WTC11 (cell line): ENCODE measurements around the gene PKIG. TPM values are rescaled to one million over a fixed set of nuclear protein-coding genes. Genes with fewer than 3 reads are reported as not detected.

Experiments
- ATAC-seq: fragments of 200-7000 bp; cut with Tn5 transposase; 2 replicates; pipeline ENCODE4 v1.10.0; 2021; ENCODE audit warnings: mild to moderate bottlenecking, moderate library complexity
- CTCF ChIA-PET: fragments of 300-600 bp; sonication (Branson Sonifier 250); formaldehyde crosslinking; loops from one replicate; lab custom pipeline; 2021; ENCODE audit warnings: antibody characterized with exemption; lab: Charles Lee
- POLR2A ChIA-PET: fragments of 350-600 bp; sonication (Branson Sonifier 250); formaldehyde crosslinking; loops from one replicate; lab custom pipeline; 2021; ENCODE audit warnings: antibody characterized with exemption; lab: Charles Lee
- DNase-seq: peaks from one replicate; pipeline ENCODE4 v3.0.0; 2021; ENCODE audit warnings: low spot score
- H3K27ac Mint-ChIP-seq: 2 replicates; pipeline ENCODE4 v1.8.0; 2021; ENCODE audit warnings: mixed read lengths
- H3K27me3 Mint-ChIP-seq: 2 replicates; pipeline ENCODE4 v1.8.0; 2021; ENCODE audit warnings: low read depth, mild to moderate bottlenecking, moderate library complexity, mixed read lengths
- H3K36me3 Mint-ChIP-seq: 2 replicates; pipeline ENCODE4 v1.8.0; 2021; ENCODE audit warnings: mixed read lengths
- H3K4me1 Mint-ChIP-seq: 2 replicates; pipeline ENCODE4 v1.8.0; 2022; ENCODE audit warnings: mixed read lengths
- H3K4me3 Mint-ChIP-seq: 2 replicates; pipeline ENCODE4 v1.8.0; 2021; ENCODE audit warnings: mild to moderate bottlenecking, moderate library complexity, mixed read lengths
- H3K9me3 Mint-ChIP-seq: 2 replicates; pipeline ENCODE4 v1.8.0; 2021; ENCODE audit warnings: mixed read lengths
- CBFB ChIP-seq: sonication (generic); formaldehyde crosslinking; IDR thresholded peaks from 2 replicates; pipeline ENCODE4 v1.8.1; 2022; ENCODE audit warnings: mild to moderate bottlenecking, low read depth, missing genetic modification reagents
- ELF4 ChIP-seq: sonication (generic); formaldehyde crosslinking; IDR thresholded peaks from 2 replicates; pipeline ENCODE4 v1.8.1; 2022; ENCODE audit warnings: low read depth, mild to moderate bottlenecking, moderate library complexity, missing genetic modification reagents
- FOXK1 ChIP-seq: sonication (generic); formaldehyde crosslinking; IDR thresholded peaks from 2 replicates; pipeline ENCODE4 v1.8.0; 2022; ENCODE audit warnings: mild to moderate bottlenecking, moderate library complexity, missing genetic modification reagents
- MYBL2 ChIP-seq: sonication (generic); formaldehyde crosslinking; IDR thresholded peaks from 2 replicates; pipeline ENCODE4 v1.8.1; 2023; ENCODE audit warnings: mild to moderate bottlenecking, moderate library complexity, missing genetic modification reagents
- NFATC4 ChIP-seq: fragments of 250-450 bp; sonication (Bioruptor Pico); IDR thresholded peaks from 2 replicates; pipeline ENCODE4 v1.9.0; 2021; ENCODE audit warnings: mild to moderate bottlenecking
- NFE2L1 ChIP-seq: sonication (generic); formaldehyde crosslinking; IDR thresholded peaks from 2 replicates; pipeline ENCODE4 v1.8.1; 2023; ENCODE audit warnings: missing genetic modification reagents
- NFYB ChIP-seq: sonication (generic); formaldehyde crosslinking; conservative IDR thresholded peaks from 2 replicates; pipeline ENCODE4 v1.8.0; 2022; ENCODE audit warnings: low read depth, missing genetic modification reagents
- NR1H2 ChIP-seq: sonication (generic); formaldehyde crosslinking; IDR thresholded peaks from 2 replicates; pipeline ENCODE4 v1.9.0; 2021; ENCODE audit warnings: mild to moderate bottlenecking, moderate library complexity, missing genetic modification reagents
- PRRX2 ChIP-seq: fragments of 250-450 bp; sonication (Bioruptor Pico); IDR thresholded peaks from 2 replicates; pipeline ENCODE4 v1.8.0; 2021; ENCODE audit warnings: mild to moderate bottlenecking
- TEAD1 ChIP-seq: sonication (generic); formaldehyde crosslinking; IDR thresholded peaks from 2 replicates; pipeline ENCODE4 v1.8.0; 2022; ENCODE audit warnings: mild to moderate bottlenecking, missing genetic modification reagents
- TEAD4 ChIP-seq: sonication (generic); formaldehyde crosslinking; IDR thresholded peaks from 2 replicates; pipeline ENCODE4 v1.8.0; 2022; ENCODE audit warnings: mild to moderate bottlenecking, missing genetic modification reagents
- ZNF138 ChIP-seq: sonication (generic); formaldehyde crosslinking; conservative IDR thresholded peaks from 2 replicates; pipeline ENCODE4 v1.8.1; 2022; ENCODE audit warnings: mild to moderate bottlenecking, moderate library complexity, missing genetic modification reagents
- ZNF232 ChIP-seq: sonication (generic); formaldehyde crosslinking; IDR thresholded peaks from 2 replicates; pipeline ENCODE4 v1.8.0; 2022; ENCODE audit warnings: mild to moderate bottlenecking, missing genetic modification reagents
- ZNF263 ChIP-seq: sonication (generic); formaldehyde crosslinking; IDR thresholded peaks from 2 replicates; pipeline ENCODE4 v1.8.1; 2022; ENCODE audit warnings: low read depth, mild to moderate bottlenecking, moderate library complexity, missing genetic modification reagents
- total RNA-seq: library from RNA; stranded (reverse); gene quantifications from 3 replicates; pipeline ENCODE4 v1.2.3, GENCODE V29; 2021
- TF ChIP-seq, protein P1 (sequence below): sonication (generic); formaldehyde crosslinking; IDR thresholded peaks from 2 replicates; pipeline ENCODE4 v1.8.0; 2022; ENCODE audit warnings: missing genetic modification reagents
- TF ChIP-seq, protein P2 (sequence below): sonication (generic); formaldehyde crosslinking; IDR thresholded peaks from 2 replicates; pipeline ENCODE4 v1.8.1; 2023; ENCODE audit warnings: mild to moderate bottlenecking, missing genetic modification reagents, moderate library complexity
- TF ChIP-seq, protein P3 (sequence below): sonication (generic); formaldehyde crosslinking; conservative IDR thresholded peaks from 2 replicates; pipeline ENCODE4 v1.8.1; 2023; ENCODE audit warnings: mild to moderate bottlenecking, low read depth, missing genetic modification reagents, moderate library complexity
- TF ChIP-seq, protein P4 (sequence below): fragments of 250-450 bp; sonication (Bioruptor Pico); IDR thresholded peaks from 2 replicates; pipeline ENCODE4 v2.1.2; 2022; ENCODE audit warnings: mild to moderate bottlenecking, moderate library complexity
- TF ChIP-seq, protein P5 (sequence below): sonication (generic); formaldehyde crosslinking; IDR thresholded peaks from 2 replicates; pipeline ENCODE4 v1.8.0; 2022; ENCODE audit warnings: mild to moderate bottlenecking, missing genetic modification reagents
- TF ChIP-seq, protein P6 (sequence below): sonication (generic); formaldehyde crosslinking; IDR thresholded peaks from 2 replicates; pipeline ENCODE4 v1.8.0; 2023; ENCODE audit warnings: missing genetic modification reagents, mild to moderate bottlenecking, borderline replicate concordance

The PKIG gene
- total RNA-seq, 1 experiment from 2014 or later, result 22.7 TPM

DNA sequence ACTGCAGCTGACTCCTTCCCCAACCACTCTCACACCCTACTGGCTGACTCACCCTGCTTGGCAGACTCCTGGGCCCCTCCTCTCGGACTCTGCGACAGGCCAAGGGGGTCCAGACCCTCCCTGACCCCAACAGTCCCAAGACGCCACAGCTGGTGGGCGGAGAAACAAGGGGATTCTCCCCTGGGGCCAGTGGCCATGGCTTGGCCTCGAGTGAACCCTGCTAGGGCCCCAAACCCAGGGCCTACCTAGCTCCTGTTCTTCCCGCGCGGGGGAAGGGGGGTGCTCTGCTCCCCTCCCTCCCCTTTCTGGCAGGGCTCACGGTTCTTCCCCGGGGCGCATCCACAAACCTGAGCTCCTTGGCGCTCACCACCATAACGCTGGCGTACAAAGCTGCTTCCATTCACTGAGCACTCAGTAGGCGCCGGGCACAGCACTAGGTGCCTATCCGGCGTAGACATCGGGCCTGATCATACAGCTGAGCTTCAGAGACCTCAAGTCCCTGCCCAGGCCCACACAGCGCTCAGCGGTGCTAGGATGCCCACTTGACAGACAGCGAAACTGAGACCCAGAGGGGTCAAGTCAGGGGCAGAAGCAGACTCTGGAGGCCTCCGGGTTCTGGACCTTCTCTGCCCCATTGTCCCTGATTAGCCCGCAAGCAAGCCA is 68.5 kb downstream of the PKIG start (continued):
- TF ChIP-seq, protein P1, sequence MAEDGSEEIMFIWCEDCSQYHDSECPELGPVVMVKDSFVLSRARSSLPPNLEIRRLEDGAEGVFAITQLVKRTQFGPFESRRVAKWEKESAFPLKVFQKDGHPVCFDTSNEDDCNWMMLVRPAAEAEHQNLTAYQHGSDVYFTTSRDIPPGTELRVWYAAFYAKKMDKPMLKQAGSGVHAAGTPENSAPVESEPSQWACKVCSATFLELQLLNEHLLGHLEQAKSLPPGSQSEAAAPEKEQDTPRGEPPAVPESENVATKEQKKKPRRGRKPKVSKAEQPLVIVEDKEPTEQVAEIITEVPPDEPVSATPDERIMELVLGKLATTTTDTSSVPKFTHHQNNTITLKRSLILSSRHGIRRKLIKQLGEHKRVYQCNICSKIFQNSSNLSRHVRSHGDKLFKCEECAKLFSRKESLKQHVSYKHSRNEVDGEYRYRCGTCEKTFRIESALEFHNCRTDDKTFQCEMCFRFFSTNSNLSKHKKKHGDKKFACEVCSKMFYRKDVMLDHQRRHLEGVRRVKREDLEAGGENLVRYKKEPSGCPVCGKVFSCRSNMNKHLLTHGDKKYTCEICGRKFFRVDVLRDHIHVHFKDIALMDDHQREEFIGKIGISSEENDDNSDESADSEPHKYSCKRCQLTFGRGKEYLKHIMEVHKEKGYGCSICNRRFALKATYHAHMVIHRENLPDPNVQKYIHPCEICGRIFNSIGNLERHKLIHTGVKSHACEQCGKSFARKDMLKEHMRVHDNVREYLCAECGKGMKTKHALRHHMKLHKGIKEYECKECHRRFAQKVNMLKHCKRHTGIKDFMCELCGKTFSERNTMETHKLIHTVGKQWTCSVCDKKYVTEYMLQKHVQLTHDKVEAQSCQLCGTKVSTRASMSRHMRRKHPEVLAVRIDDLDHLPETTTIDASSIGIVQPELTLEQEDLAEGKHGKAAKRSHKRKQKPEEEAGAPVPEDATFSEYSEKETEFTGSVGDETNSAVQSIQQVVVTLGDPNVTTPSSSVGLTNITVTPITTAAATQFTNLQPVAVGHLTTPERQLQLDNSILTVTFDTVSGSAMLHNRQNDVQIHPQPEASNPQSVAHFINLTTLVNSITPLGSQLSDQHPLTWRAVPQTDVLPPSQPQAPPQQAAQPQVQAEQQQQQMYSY (CRISPR knock-in tag), result no peak
- TF ChIP-seq, protein P2, sequence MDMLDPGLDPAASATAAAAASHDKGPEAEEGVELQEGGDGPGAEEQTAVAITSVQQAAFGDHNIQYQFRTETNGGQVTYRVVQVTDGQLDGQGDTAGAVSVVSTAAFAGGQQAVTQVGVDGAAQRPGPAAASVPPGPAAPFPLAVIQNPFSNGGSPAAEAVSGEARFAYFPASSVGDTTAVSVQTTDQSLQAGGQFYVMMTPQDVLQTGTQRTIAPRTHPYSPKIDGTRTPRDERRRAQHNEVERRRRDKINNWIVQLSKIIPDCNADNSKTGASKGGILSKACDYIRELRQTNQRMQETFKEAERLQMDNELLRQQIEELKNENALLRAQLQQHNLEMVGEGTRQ (CRISPR knock-in tag), result no peak
- TF ChIP-seq, protein P3, sequence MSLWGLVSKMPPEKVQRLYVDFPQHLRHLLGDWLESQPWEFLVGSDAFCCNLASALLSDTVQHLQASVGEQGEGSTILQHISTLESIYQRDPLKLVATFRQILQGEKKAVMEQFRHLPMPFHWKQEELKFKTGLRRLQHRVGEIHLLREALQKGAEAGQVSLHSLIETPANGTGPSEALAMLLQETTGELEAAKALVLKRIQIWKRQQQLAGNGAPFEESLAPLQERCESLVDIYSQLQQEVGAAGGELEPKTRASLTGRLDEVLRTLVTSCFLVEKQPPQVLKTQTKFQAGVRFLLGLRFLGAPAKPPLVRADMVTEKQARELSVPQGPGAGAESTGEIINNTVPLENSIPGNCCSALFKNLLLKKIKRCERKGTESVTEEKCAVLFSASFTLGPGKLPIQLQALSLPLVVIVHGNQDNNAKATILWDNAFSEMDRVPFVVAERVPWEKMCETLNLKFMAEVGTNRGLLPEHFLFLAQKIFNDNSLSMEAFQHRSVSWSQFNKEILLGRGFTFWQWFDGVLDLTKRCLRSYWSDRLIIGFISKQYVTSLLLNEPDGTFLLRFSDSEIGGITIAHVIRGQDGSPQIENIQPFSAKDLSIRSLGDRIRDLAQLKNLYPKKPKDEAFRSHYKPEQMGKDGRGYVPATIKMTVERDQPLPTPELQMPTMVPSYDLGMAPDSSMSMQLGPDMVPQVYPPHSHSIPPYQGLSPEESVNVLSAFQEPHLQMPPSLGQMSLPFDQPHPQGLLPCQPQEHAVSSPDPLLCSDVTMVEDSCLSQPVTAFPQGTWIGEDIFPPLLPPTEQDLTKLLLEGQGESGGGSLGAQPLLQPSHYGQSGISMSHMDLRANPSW (CRISPR knock-in tag), result no peak
- TF ChIP-seq, protein P4, sequence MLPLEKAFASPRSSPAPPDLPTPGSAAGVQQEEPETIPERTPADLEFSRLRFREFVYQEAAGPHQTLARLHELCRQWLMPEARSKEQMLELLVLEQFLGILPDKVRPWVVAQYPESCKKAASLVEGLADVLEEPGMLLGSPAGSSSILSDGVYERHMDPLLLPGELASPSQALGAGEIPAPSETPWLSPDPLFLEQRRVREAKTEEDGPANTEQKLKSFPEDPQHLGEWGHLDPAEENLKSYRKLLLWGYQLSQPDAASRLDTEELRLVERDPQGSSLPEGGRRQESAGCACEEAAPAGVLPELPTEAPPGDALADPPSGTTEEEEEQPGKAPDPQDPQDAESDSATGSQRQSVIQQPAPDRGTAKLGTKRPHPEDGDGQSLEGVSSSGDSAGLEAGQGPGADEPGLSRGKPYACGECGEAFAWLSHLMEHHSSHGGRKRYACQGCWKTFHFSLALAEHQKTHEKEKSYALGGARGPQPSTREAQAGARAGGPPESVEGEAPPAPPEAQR (CRISPR knock-in tag), result no peak
- no peak for TF ChIP-seq FOXK1 (CRISPR knock-in tag)

DNA sequence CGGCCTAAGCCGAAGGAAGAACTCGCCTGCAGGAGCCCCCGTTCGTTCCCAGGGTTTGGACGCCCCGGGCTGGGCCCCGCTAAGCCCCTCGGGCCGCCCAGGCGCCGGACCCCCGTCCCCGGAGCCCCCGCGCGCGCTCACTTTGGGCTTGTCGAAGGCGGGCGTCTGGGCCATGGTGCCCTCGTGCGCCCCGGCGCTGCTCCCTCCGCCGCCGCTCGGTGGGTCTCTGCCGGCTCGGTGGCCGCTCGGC is 69.0 kb downstream of the PKIG start:
- DNase-seq (no peak), ATAC-seq (no peak; the same call in 1 of the 2 replicates)
- peaks cover 57% of the 10 kb centered on the region for H3K4me1 Mint-ChIP-seq
- peaks cover 27% of the 10 kb centered on the region for H3K9me3 Mint-ChIP-seq
- CTCF ChIA-PET, result interaction anchor here (1.2 to 5.6 kb wide), 4 partner anchors 9 to 48 kb away, joined by 3 to 72 read pairs (median 6); no protein-coding TSS in a partner anchor
- H3K4me3 Mint-ChIP-seq, result peak overlapping the region; percentile 60
- H3K27me3 Mint-ChIP-seq, result peaks cover 45% of the 10 kb centered on the region
- POLR2A ChIA-PET, result no interaction called here
- H3K27ac Mint-ChIP-seq, result no peak overlapping the region
- H3K36me3 Mint-ChIP-seq, result peaks cover 20% of the 10 kb centered on the region
- TF ChIP-seq NR1H2 (CRISPR knock-in tag), result no peak
- no peak for TF ChIP-seq MYBL2 (CRISPR knock-in tag)
- TF ChIP-seq CBFB, result no peak
- TF ChIP-seq, protein P5, sequence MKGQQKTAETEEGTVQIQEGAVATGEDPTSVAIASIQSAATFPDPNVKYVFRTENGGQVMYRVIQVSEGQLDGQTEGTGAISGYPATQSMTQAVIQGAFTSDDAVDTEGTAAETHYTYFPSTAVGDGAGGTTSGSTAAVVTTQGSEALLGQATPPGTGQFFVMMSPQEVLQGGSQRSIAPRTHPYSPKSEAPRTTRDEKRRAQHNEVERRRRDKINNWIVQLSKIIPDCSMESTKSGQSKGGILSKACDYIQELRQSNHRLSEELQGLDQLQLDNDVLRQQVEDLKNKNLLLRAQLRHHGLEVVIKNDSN, result no peak
- no peak for TF ChIP-seq NFYB (CRISPR knock-in tag)
- TF ChIP-seq NFE2L1, result no peak
- TF ChIP-seq ZNF263 (CRISPR knock-in tag), result no peak
- TF ChIP-seq FOXK1 (CRISPR knock-in tag), result no peak
- no peak for TF ChIP-seq PRRX2 (CRISPR knock-in tag)
- TF ChIP-seq, protein P6, sequence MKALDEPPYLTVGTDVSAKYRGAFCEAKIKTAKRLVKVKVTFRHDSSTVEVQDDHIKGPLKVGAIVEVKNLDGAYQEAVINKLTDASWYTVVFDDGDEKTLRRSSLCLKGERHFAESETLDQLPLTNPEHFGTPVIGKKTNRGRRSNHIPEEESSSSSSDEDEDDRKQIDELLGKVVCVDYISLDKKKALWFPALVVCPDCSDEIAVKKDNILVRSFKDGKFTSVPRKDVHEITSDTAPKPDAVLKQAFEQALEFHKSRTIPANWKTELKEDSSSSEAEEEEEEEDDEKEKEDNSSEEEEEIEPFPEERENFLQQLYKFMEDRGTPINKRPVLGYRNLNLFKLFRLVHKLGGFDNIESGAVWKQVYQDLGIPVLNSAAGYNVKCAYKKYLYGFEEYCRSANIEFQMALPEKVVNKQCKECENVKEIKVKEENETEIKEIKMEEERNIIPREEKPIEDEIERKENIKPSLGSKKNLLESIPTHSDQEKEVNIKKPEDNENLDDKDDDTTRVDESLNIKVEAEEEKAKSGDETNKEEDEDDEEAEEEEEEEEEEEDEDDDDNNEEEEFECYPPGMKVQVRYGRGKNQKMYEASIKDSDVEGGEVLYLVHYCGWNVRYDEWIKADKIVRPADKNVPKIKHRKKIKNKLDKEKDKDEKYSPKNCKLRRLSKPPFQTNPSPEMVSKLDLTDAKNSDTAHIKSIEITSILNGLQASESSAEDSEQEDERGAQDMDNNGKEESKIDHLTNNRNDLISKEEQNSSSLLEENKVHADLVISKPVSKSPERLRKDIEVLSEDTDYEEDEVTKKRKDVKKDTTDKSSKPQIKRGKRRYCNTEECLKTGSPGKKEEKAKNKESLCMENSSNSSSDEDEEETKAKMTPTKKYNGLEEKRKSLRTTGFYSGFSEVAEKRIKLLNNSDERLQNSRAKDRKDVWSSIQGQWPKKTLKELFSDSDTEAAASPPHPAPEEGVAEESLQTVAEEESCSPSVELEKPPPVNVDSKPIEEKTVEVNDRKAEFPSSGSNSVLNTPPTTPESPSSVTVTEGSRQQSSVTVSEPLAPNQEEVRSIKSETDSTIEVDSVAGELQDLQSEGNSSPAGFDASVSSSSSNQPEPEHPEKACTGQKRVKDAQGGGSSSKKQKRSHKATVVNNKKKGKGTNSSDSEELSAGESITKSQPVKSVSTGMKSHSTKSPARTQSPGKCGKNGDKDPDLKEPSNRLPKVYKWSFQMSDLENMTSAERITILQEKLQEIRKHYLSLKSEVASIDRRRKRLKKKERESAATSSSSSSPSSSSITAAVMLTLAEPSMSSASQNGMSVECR (CRISPR knock-in tag), result no peak
- TF ChIP-seq ZNF232 (CRISPR knock-in tag), result no peak
- TF ChIP-seq TEAD4, result no peak
- no peak for TF ChIP-seq NFATC4 (CRISPR knock-in tag)
- no peak for TF ChIP-seq TEAD1 (CRISPR knock-in tag)
- TF ChIP-seq ZNF138 (CRISPR knock-in tag), result no peak
- TF ChIP-seq, protein P4 (CRISPR knock-in tag), result no peak
- no peak for TF ChIP-seq ELF4 (CRISPR knock-in tag)
